Measurements from ENCODE around the gene TRAF6.

DNA sequence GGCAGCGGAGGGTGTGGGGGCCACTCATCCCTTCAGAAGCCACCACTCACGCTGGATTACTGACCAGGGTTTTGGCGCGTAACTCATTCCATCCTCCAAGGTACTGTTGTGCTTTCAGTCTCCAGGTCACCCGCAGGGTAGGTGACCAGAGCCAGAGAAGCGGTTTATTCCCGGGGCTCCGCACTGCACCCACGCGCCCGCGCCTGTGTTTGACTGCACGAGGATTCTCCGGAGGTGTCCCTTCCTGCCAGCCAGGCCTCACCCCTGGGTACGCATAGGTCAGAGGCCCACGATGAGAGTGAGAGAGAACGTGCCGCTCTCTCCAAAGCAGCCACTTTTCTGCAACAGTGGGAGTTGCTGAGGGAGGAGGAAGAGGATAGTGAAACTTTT lies 55.5 kb downstream of the TRAF6 start:
- TF ChIP-seq, protein P1, sequence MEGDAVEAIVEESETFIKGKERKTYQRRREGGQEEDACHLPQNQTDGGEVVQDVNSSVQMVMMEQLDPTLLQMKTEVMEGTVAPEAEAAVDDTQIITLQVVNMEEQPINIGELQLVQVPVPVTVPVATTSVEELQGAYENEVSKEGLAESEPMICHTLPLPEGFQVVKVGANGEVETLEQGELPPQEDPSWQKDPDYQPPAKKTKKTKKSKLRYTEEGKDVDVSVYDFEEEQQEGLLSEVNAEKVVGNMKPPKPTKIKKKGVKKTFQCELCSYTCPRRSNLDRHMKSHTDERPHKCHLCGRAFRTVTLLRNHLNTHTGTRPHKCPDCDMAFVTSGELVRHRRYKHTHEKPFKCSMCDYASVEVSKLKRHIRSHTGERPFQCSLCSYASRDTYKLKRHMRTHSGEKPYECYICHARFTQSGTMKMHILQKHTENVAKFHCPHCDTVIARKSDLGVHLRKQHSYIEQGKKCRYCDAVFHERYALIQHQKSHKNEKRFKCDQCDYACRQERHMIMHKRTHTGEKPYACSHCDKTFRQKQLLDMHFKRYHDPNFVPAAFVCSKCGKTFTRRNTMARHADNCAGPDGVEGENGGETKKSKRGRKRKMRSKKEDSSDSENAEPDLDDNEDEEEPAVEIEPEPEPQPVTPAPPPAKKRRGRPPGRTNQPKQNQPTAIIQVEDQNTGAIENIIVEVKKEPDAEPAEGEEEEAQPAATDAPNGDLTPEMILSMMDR (IDR thresholded peaks at IDR 0.05), result no peak
- TF ChIP-seq POLR2A (IDR thresholded peaks at IDR 0.05), result no peak

Data from lower leg skin (tissue), 3 donors.